ENCODE results near the gene DUSP19. TPM values are rescaled to one million over a fixed set of nuclear protein-coding genes. Genes with fewer than 3 reads are reported as not detected.
A peak's percentile ranks its signal among the peaks of the same experiment; 100 is the strongest.

DUSP19 gene
- total and polyA plus RNA-seq, 2 of the 8 experiments (the other 6 are each of a cell fraction or from before 2014, with no cell fraction given) = 0.73 to 2.3 TPM

DNA sequence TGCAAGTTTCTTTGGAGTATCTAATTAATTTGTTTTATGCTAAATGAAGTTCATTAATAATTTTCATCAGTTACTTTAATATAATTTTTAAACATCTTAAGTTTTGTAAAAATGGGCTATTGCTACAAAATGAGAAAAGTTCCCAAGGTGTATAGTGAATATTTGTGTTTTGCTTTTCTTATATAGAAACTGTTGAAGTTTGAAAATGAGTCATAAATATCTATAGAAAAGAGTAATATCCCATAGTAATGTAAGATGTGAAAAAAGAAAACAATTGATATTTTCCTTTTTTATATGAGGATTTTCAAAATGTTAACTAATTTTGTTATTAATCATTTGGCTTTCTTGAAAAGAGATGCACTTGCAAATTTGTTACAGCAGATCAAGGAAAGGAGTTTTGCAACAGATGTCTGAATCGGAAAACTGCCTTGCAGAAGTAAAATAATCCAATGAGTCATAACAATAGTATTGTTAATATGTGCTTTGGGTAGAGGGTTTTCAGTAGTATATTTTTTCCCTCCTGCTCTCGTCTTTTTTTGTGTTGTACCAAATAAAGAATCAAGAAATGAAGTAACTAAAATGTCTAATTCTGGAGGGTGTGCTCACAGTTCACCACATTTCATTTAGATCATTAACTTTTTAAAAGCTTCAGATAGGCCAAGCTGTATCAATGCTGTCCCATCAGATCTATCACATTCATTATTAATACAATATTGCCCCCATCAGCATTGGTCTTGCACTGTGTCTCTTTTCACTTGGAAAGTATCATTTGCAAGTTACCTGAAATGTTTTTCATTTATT is 15.5 kb downstream of the DUSP19 start:
- H4K8ac ChIP-seq (ENCODE audit: extremely low read depth, insufficient read depth, low read length) = no peak overlapping the region
- H3K14ac ChIP-seq (ENCODE audit: insufficient read length) = no peak overlapping the region
- H3K4me3 ChIP-seq (ENCODE audit: extremely low read depth in 1 of 4, insufficient read depth in 2 of 4, low read depth in 3 of 4, low read length in 4 of 4) = no peak overlapping the region
- ChIA-PET CTCF (ENCODE audit: partially characterized antibody) (interaction anchor here (0.6 to 1.3 kb wide), 4 partner anchors 15 to 99 kb away, joined by 3 read pairs; no protein-coding TSS in a partner anchor), POLR2A (ENCODE audit: partially characterized antibody) (interaction anchor here (1.1 kb wide), 1 partner anchor 14 kb away, joined by 3 read pairs; no protein-coding TSS in a partner anchor)
- H2BK12ac ChIP-seq (ENCODE audit: low read depth, low read length) = no peak overlapping the region
- no peak overlapping the region for H2BK20ac ChIP-seq (ENCODE audit: low read length)
- no peaks in the 10 kb centered on the region for H3K27me3 ChIP-seq (replicated peaks in 1 of 4; ENCODE audit: control insufficient read depth in 3 of 4, extremely low read depth in 1 of 4, insufficient read depth in 3 of 4, low read length in 3 of 4)
- TF ChIP-seq RAD21 (IDR thresholded peaks at IDR 0.05 in 1 of 2, conservative IDR thresholded peaks at IDR 0.05 in 1 of 2; ENCODE audit: low read depth in 2 of 2, low read length in 2 of 2) (peak in 1 of 2 experiments; percentile 28; a peak in 2 of 4 replicates), TAF7 (optimal IDR thresholded peaks at IDR 0.05; ENCODE audit: borderline replicate concordance, low read depth, low read length) (no peak), CTBP2 (IDR thresholded peaks at IDR 0.05; ENCODE audit: borderline replicate concordance, insufficient read depth, insufficient read length, low read length) (no peak)
- no peak overlapping the region for H3K23ac ChIP-seq (ENCODE audit: insufficient read length)
- no peak overlapping the region for H3K18ac ChIP-seq (ENCODE audit: extremely low read depth, low read length)
- H2AK5ac ChIP-seq (ENCODE audit: low read depth, low read length) = no peak overlapping the region
- H2AFZ ChIP-seq (ENCODE audit: low read length) = no peak overlapping the region
- H3K56ac ChIP-seq (replicated peaks; ENCODE audit: insufficient read length, low read depth, low read length) = no peak overlapping the region
- H3K4me1 ChIP-seq (replicated peaks in 1 of 4; ENCODE audit: control insufficient read depth in 3 of 4, insufficient read depth in 4 of 4, low read length in 3 of 4) = peaks cover 0 to 4% (median 2%) of the 10 kb centered on the region in 4 experiments; a peak in 2 of 7 replicates
- no peak overlapping the region for H3K4ac ChIP-seq (replicated peaks; ENCODE audit: insufficient read length, low read depth, low read length)
- H2BK120ac ChIP-seq (replicated peaks; ENCODE audit: low read depth, low read length) = no peak overlapping the region
- H4K20me1 ChIP-seq (replicated peaks in 1 of 2; ENCODE audit: control insufficient read depth in 1 of 2, insufficient read depth in 2 of 2, low read length in 2 of 2) = no peaks in the 10 kb centered on the region
- no peaks in the 10 kb centered on the region for H3K79me1 ChIP-seq (ENCODE audit: low read depth, low read length)
- no peak overlapping the region for H3K4me2 ChIP-seq (ENCODE audit: insufficient read depth in 1 of 2, low read depth in 2 of 2, low read length in 2 of 2)
- 84% methylated on average over 2 of the region's 2 CpGs; no CpG with 5 or more reads in 1 of the 2 experiments for WGBS, 2 experiments (ENCODE audit: extremely low coverage in 1 of 2, insufficient coverage in 1 of 2, insufficient read length in 1 of 2, insufficient replicate concordance in 2 of 2, low coverage in 1 of 2, low lambda C conversion rate in 2 of 2, missing lambda C conversion rate in 1 of 2)
- no peak overlapping the region for H3K27ac ChIP-seq (ENCODE audit: low read depth, low read length)
- H3K79me2 ChIP-seq (ENCODE audit: control insufficient read depth in 1 of 2, insufficient read depth in 2 of 2, low read length in 2 of 2) = no peaks in the 10 kb centered on the region
- no peaks in the 10 kb centered on the region for H3K23me2 ChIP-seq (ENCODE audit: low read depth, low read length)
- no peaks in the 10 kb centered on the region for H3K9me3 ChIP-seq (ENCODE audit: insufficient read depth in 2 of 2, low read depth in 1 of 2, low read length in 1 of 2)
- no peaks in the 10 kb centered on the region for H3K36me3 ChIP-seq (ENCODE audit: control insufficient read depth in 2 of 4, insufficient read depth in 4 of 4, low read length in 3 of 4)
- FAIRE-seq (no peak), DNase-seq (ENCODE audit: low read depth in 1 of 2, low spot score in 2 of 2) (no peak)
- H3K9ac ChIP-seq (replicated peaks in 1 of 4; ENCODE audit: extremely low read depth in 1 of 4, low read depth in 3 of 4, low read length in 3 of 4) = no peak overlapping the region
- no peak overlapping the region for H2BK15ac ChIP-seq (ENCODE audit: low read length)
- no peak overlapping the region for H4K5ac ChIP-seq (ENCODE audit: insufficient read length, low read depth, low read length)
- H4K91ac ChIP-seq (replicated peaks; ENCODE audit: insufficient read length, low read length) = no peak overlapping the region
- no peak overlapping the region for H2BK5ac ChIP-seq (ENCODE audit: low read depth, low read length)
